ENCODE measurements around the gene CNOT2.
"Not testable (repeated sequence)": the region's sequence is repeated elsewhere in the genome, so short reads cannot be mapped to it uniquely, and the experiment has no call there.

The CNOT2 gene

DNA sequence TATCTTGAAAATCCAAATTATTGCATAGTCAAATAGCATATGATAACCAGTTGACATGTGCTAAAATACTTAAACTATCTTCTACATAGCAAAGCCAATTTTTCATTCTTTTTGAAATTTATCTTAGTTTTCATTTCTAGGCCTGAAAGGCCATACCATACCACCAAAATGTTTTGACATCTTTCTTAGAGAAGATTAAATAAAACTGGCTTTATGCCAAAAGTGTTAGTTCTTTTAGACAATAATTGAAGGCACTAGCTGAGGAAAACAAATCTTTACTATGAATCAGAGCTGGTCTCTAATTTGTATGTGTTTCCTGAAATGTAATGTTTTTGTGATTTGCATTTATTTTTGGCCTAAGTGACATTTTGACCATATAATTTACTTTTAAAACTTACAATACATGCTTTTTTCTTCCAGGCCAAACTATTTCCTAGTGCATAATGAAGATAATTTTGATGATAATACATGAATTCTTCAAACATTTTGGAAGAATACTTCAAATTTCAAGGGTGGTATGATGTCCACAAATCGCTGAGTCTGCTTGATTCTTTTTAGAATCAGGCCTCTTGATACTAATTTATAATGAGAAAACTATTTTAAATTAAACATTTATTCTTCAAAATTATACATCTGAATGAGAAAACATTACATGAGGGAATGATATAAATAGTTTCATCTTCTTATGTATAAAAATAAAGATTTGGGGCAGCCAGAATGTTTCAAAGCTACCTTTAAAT lies 116.4 kb downstream of the CNOT2 start:
- DNase-seq (ENCODE audit: insufficient read length, low spot score) (no peak), FAIRE-seq (peak; percentile 23)

DNA sequence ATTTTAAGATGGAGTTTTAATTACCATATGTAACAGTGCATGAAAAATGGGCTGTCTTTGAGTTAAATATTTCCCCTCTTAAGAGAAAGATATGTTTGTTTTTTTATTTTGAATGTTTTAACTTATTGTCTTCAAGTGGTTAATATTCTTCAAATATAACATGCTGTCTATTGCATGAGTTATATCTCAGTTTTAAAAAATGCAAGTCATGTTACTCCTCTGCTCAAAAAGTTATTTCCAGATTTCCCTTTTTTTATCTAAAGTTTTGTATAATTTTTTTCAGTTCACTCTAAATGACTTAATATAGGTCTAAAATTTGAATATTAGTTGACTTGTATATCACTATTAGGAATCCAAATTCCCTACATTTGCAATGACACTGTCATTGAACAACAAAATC lies 117.0 kb downstream of the CNOT2 start:
- FAIRE-seq = no peak
- DNase-seq (ENCODE audit: insufficient read length, low spot score) = no peak

GRCh38 chr12:70364695-70365397 lies 121.6 kb downstream of the CNOT2 start:
- FAIRE-seq (no peak), DNase-seq (ENCODE audit: insufficient read length, low spot score) (no peak)

DNA sequence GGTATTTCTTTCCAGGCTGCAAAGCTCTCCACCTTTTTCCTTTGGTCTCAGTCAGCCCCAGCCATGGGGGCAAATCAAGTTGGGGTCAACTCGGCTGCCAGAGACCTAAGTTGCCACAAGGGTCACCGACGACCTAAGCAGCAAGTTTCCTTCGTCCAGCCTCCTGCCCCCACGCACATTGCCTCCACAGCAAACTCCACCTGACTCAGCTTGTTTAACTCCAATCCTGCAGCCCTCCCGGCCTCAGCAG lies 122.1 kb downstream of the CNOT2 start:
- FAIRE-seq = peak; percentile 4
- DNase-seq (ENCODE audit: insufficient read length, low spot score) = no peak

DNA sequence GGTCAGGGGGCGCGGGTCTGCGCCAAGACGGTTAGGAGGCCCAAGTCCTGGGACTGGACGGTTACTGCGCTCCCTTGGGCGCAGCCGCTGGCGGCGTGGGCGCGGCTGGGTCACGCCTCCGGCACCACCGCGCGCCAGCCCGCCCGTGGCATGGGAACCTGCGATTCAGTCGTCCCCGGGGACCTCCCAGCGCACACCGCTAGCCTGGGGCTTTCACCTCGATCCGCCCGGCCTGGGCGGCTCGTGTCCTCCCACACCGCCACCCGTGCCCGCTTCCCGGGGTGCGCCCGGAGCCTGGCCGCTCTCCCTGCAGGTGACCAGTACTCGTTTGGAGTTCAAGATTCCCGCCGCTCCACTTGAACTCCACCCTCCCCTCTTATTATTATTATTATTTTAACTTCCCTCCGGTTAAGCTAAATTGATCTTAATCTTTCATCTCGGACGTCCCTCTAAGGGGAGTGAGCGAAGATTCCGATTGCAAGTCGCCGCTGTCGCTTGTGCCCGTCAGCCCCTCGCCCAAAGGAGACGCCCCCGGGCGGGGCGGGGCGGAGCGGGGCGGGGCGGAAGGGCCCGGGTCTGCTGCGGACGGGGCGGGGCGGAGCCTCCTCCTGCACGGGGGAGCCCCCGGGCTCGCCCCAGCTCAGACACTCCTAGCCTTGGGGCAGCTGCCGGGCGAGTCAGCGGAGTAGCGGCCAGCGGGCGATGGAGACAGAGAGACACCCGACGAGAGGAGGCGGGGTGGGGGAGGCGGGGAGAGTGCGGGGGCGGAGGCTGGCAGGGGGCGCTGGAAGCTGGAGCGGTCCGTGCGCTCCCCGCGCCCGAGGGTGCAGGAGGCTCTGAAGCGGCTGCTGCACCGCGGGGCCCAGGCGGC lies 122.7 kb downstream of the CNOT2 start, which contains the start of gene KCNMB4:
Gene KCNMB4 (plus strand): TSS at position 643 of the 871 bp plus-strand sequence. CDS start 445 bp downstream, outside the sequence.
- FAIRE-seq (no peak), DNase-seq (ENCODE audit: insufficient read length, low spot score) (peak; percentile 80)

- DNase-seq (ENCODE audit: insufficient read length, low spot score) (peak; percentile 39), FAIRE-seq (peak; percentile 48)
Measured at GRCh38 chr12:70366581-70367257, 123.5 kb downstream of the CNOT2 start.

GRCh38 chr12:70367258-70368141 lies 124.3 kb downstream of the CNOT2 start:
- no peak for DNase-seq (ENCODE audit: insufficient read length, low spot score)
- no peak for FAIRE-seq

DNA sequence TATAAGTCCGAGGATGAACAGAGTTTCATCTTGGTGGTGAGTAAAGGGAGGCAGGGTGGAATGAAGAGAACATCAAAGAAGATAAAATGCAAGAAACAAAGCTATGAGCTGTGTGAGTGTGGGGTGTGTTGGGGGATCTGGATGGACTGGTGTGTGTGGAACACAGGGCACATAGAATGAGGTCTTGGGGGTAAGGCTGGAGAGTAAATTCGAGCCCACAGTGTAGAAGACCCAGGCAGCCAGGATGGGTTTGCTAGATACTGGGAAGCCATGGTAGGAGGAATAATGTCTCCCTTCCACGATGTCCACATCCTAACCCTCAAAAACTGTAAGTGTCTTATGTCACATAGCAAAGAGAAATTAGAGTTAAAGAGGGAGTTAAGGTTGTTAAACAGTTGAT lies 129.6 kb downstream of the CNOT2 start:
- FAIRE-seq = no peak
- DNase-seq (ENCODE audit: insufficient read length, low spot score) = no peak

- DNase-seq (ENCODE audit: insufficient read length, low spot score) = no peak
- no peak for FAIRE-seq
Measured at GRCh38 chr12:70379846-70380245, 136.6 kb downstream of the CNOT2 start.

DNA sequence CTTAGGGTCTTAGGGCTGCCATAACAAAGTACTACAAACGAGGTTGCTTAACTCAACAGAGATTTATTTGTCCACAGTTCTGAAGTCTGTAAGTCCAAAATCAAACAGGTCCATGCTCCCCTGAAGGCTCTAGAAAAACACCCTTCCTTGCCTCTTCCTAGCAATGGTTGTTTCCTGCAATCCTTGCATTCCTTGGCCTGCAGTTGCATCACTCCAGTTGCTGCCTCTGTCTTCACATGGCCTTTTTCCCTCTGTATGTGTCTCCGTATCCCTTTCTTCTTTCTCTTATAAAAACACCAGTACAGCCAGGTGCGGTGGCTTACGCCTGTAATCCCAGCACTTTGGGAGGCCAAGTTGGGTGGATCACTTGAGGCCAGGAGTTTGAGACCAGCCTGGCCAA lies 140.3 kb downstream of the CNOT2 start:
- no peak for FAIRE-seq
- no peak for DNase-seq (ENCODE audit: insufficient read length, low spot score)

DNA sequence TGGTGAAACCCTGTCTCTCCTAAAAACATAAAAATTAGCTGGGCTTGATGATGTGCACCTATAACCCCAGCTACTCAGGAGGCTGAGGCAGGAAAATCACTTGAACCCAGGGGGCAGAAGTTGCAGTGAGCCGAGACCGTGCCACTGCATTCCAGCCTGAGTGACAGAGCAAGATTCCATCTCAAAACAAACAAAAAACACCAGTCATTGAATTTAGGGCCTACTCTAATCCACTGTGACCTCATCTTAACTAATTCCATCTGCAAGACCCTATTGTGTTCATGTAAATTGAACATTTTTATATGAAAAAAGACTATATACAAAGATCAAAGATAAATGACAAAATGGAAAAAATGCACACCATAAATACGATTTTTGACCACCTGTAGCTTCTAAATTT lies 140.7 kb downstream of the CNOT2 start:
- FAIRE-seq (no peak), DNase-seq (ENCODE audit: insufficient read length, low spot score) (no peak)

DNA sequence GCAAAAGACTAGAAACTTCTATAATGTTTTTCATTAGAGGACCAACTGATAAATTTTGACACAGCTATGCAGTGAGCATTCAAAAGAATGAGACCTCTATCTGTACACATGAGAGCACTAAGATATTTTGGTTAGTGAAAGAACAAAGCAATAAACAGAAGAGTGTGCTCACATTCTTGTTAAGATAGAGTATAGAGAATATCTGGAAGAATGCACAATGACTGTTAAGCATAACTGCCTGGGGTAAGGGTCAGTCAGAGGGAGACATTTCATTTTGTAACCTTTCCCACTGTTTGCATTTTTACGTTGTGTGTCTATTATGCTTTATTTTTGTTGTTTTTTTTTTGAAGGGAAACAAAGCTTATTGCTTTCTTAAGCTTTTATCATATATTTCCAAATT lies 143.5 kb downstream of the CNOT2 start:
- DNase-seq (ENCODE audit: insufficient read length, low spot score) (no peak), FAIRE-seq (no peak)

GRCh38 chr12:70389678-70390077 lies 146.4 kb downstream of the CNOT2 start:
- no peak for FAIRE-seq
- DNase-seq (ENCODE audit: insufficient read length, low spot score) = no peak

GRCh38 chr12:70392631-70393030 lies 149.4 kb downstream of the CNOT2 start:
- DNase-seq (ENCODE audit: insufficient read length, low spot score); FAIRE-seq: not testable (repeated sequence)

- no peak for FAIRE-seq
Measured at GRCh38 chr12:70393787-70394499, 150.7 kb downstream of the CNOT2 start.

DNA sequence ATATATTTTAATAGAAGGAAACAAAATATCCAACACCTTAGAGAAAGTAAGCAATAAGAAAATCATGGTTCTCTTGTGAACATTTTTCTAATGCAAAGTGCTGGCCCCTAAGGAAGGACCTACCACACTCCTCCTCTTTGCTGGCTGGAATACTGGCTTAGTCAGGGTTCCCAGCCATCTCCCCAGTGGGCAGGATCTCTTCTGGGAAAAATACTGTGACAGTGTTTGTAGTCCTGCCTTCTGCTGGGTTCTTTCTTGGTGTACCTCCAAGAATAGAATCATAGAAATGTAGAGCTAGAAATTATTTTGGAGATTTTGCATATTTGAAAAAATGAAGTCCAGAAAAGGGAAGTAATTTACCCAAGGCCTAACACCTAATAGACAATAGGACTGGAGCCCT lies 154.8 kb downstream of the CNOT2 start:
- no peak for DNase-seq (ENCODE audit: insufficient read length, low spot score)
- no peak for FAIRE-seq

More at GRCh38 chr12:70393787-70394499, 150.7 kb downstream of the CNOT2 start:
- DNase-seq (ENCODE audit: insufficient read length, low spot score) = no peak

DNA sequence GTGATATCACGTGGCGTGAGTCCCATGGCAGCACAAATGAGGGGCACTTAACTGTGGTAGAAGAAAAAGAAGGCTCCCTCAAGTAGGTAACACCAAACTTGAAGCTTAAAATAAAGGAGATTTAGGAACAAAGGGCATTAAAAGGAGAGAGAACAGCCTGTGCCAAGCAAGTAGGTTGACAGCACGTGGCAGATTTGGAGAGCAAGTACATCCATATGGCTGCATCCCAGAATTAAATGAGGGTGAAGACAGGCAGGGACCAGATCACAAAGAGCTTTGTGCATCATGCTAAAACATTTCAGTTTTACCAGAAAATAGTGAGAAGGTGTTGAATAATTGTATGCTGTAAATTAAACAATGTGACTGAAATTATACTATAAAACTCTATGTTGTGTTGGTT lies 155.6 kb downstream of the CNOT2 start:
- DNase-seq (ENCODE audit: insufficient read length, low spot score) (no peak), FAIRE-seq (no peak)

GRCh38 chr12:70399311-70399710 lies 156.1 kb downstream of the CNOT2 start:
- DNase-seq (ENCODE audit: insufficient read length, low spot score) (no peak), FAIRE-seq (no peak)

DNA sequence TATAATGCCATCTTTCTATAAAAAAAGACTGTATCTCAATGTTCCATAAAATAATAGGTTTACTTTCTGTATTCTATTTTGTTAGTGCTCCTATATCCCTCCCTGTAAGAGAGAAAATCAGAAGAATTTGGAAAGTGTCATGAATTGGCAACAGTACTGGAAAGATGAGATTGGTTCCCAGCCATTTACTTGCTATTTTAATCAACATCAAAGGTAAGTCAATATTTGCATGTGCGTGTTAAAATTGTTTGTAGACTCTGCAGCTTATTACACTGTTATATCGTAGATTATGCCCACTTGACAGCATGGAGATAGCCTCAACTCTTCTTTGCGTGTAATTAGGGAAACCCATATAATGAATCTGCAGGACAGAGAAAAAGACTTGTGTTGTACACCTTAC lies 156.9 kb downstream of the CNOT2 start:
- DNase-seq (ENCODE audit: insufficient read length, low spot score) (no peak), FAIRE-seq (no peak)

Data from GM19239 (cell line).